Type B pancreatic cell (in vitro differentiated cells): Measurements from ENCODE around the gene NDUFS6. TPM values are rescaled to one million over a fixed set of nuclear protein-coding genes. Genes with fewer than 3 reads are reported as not detected.

ENCODE experiments used
- DNase-seq: peaks from one replicate; pipeline ENCODE4 v3.0.0; 2021; ENCODE audit warnings: mixed read lengths; ENCODE audit not compliant: unreplicated experiment; ENCODE audit errors: extremely low spot score
- H3K27ac Mint-ChIP-seq: 2 replicates; pipeline ENCODE4 v1.8.0; 2021; ENCODE audit warnings: mild to moderate bottlenecking, mixed read lengths
- H3K27me3 Mint-ChIP-seq: 2 replicates; pipeline ENCODE4 v1.8.0; 2021; ENCODE audit warnings: mixed read lengths
- H3K36me3 Mint-ChIP-seq: 2 replicates; pipeline ENCODE4 v1.8.0; 2021; ENCODE audit warnings: mixed read lengths
- H3K4me1 Mint-ChIP-seq: one replicate; pipeline ENCODE4 v1.8.0; 2021; ENCODE audit warnings: mixed read lengths; ENCODE audit not compliant: unreplicated experiment
- H3K4me3 Mint-ChIP-seq: 2 replicates; pipeline ENCODE4 v1.8.0; 2021; ENCODE audit warnings: mild to moderate bottlenecking, mixed read lengths
- H3K9me3 Mint-ChIP-seq: 2 replicates; pipeline ENCODE4 v1.8.0; 2021; ENCODE audit warnings: mixed read lengths
- total RNA-seq: library from RNA; stranded (reverse); gene quantifications from 2 replicates; pipeline ENCODE4 v1.2.1, GENCODE V29; 2021; ENCODE audit warnings: low replicate concordance
- TF ChIP-seq, protein P1 (sequence below): fragments of 200-600 bp; sonication (generic); conservative IDR thresholded peaks from 2 replicates; pipeline ENCODE4 v1.5.0; 2021; ENCODE audit warnings: antibody characterized with exemption, mild to moderate bottlenecking

Gene NDUFS6
- total RNA-seq, 1 donor from 2014 or later: 37.7 TPM

GRCh38 chr5:1763548-1763911, 37.7 kb upstream of the NDUFS6 start:
- peak; percentile 58 for DNase-seq
- H3K27me3 Mint-ChIP-seq: peaks cover 19% of the 10 kb centered on the region
- H3K9me3 Mint-ChIP-seq: peaks cover 2% of the 10 kb centered on the region
- H3K4me3 Mint-ChIP-seq: no peak overlapping the region
- no peak overlapping the region for H3K27ac Mint-ChIP-seq
- TF ChIP-seq, protein P1, sequence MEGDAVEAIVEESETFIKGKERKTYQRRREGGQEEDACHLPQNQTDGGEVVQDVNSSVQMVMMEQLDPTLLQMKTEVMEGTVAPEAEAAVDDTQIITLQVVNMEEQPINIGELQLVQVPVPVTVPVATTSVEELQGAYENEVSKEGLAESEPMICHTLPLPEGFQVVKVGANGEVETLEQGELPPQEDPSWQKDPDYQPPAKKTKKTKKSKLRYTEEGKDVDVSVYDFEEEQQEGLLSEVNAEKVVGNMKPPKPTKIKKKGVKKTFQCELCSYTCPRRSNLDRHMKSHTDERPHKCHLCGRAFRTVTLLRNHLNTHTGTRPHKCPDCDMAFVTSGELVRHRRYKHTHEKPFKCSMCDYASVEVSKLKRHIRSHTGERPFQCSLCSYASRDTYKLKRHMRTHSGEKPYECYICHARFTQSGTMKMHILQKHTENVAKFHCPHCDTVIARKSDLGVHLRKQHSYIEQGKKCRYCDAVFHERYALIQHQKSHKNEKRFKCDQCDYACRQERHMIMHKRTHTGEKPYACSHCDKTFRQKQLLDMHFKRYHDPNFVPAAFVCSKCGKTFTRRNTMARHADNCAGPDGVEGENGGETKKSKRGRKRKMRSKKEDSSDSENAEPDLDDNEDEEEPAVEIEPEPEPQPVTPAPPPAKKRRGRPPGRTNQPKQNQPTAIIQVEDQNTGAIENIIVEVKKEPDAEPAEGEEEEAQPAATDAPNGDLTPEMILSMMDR: peak; percentile 81
- peaks cover 5% of the 10 kb centered on the region for H3K4me1 Mint-ChIP-seq
- H3K36me3 Mint-ChIP-seq: no peaks in the 10 kb centered on the region

- Mint-ChIP-seq H3K4me3 (no peak overlapping the region), H3K27ac (no peak overlapping the region), H3K9me3 (no peaks in the 10 kb centered on the region), H3K4me1 (peaks cover 5% of the 10 kb centered on the region), H3K36me3 (no peaks in the 10 kb centered on the region), H3K27me3 (peaks cover 19% of the 10 kb centered on the region)
- DNase-seq: peak; percentile 49
- TF ChIP-seq, protein P1: peak; percentile 1
Observed at GRCh38 chr5:1763960-1764605, 37.1 kb upstream of the NDUFS6 start.

- TF ChIP-seq, protein P1: no peak
- Mint-ChIP-seq H3K36me3 (no peaks in the 10 kb centered on the region), H3K9me3 (no peaks in the 10 kb centered on the region), H3K27me3 (peaks cover 19% of the 10 kb centered on the region), H3K4me3 (no peak overlapping the region), H3K4me1 (peaks cover 5% of the 10 kb centered on the region), H3K27ac (no peak overlapping the region)
- peak; percentile 49 for DNase-seq
Observed at GRCh38 chr5:1764606-1764960, 36.6 kb upstream of the NDUFS6 start.

DNA sequence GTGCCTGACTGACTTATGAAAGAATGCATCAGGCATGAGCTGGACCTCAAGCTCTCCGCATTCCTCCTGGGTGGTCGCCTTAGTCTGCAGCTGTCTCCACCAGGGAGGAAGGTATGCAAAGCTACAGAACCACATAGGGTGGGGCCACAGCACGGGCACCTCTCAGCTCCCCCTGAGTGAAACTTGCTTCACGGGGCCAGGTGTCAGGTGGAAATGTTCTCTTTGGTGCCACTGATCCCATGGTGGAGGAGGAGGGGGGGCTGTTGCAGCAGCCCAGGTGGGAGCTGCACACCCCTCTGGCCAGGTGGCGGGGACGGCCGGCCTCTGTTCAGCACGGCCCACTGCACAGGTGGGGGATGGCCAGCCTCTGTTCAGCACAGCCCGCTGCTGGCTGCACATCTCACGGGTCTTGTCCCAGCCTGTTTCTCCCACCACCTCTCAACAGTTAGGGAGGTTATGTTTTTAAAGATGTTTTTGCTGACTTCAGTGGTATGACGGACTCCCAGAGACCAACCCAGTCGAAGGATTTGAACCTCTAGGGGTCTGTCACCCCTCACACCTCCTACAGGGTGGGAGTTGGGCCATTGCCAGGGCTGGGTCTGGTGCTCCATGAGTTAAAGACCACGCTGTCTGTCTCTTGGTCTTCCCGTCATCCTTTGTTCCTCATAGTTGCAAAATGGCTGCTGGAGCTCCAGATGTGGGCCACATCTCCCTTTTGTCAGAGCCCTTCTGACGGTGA, 35.9 kb upstream of the NDUFS6 start:
- Mint-ChIP-seq H3K27me3 (peaks cover 19% of the 10 kb centered on the region), H3K27ac (no peak overlapping the region), H3K36me3 (no peaks in the 10 kb centered on the region), H3K9me3 (no peaks in the 10 kb centered on the region), H3K4me1 (peaks cover 5% of the 10 kb centered on the region), H3K4me3 (no peak overlapping the region)
- no peak for DNase-seq
- TF ChIP-seq, protein P1: no peak

DNA sequence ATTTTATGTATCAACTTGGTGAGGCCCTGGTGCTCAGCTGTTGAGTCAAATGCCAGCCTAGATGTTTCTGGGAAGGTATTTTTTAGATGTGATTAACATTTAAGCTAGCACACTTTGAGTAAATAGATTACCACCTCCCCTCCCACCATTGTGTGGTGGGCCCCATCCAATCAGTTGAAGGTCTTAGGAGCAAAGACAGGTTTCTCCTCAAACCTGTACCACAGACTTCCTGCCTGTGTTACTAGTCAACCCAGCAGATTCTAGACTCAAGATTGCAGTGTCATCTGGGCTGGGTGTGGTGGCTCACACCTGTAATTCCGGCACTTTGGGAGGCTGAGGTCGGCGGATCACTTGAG, 35.3 kb upstream of the NDUFS6 start:
- Mint-ChIP-seq H3K9me3 (no peaks in the 10 kb centered on the region), H3K4me1 (peaks cover 7% of the 10 kb centered on the region), H3K36me3 (no peaks in the 10 kb centered on the region), H3K27ac (no peak overlapping the region), H3K27me3 (peaks cover 21% of the 10 kb centered on the region), H3K4me3 (no peak overlapping the region)
- no peak for DNase-seq
- TF ChIP-seq, protein P1: no peak
